HG03103 (cell line): ENCODE data around the gene PDILT.
"Not testable (repeated sequence)": the region's sequence is repeated elsewhere in the genome, so short reads cannot be mapped to it uniquely, and the experiment has no call there.

ENCODE experiments used
- ATAC-seq: cut with Tn5 transposase; IDR thresholded peaks from one replicate; pipeline ENCODE4 v1.9.1; 2021; ENCODE audit warnings: low read depth; ENCODE audit not compliant: unreplicated experiment

Gene PDILT

GRCh38 chr16:20404637-20405036 is at the start of gene PDILT:
Gene PDILT (minus strand): TSS chr16:20404737. CDS start chr16:20399300, 5,437 bp downstream.
- no peak for ATAC-seq

- not testable (repeated sequence) for ATAC-seq
Measured at GRCh38 chr16:20453633-20454032, 49.1 kb upstream of the PDILT start.

GRCh38 chr16:20451364-20451763 is 46.8 kb upstream of the PDILT start, which contains the start of gene ACSM2A:
Gene ACSM2A (plus strand): TSS chr16:20451521. CDS start chr16:20460115, 8,594 bp downstream.
- ATAC-seq, result not testable (repeated sequence)

- ATAC-seq, result not testable (repeated sequence)
Measured at GRCh38 chr16:20446652-20447393, 42.3 kb upstream of the PDILT start.

- not testable (repeated sequence) for ATAC-seq
Measured at GRCh38 chr16:20441859-20442258, 37.3 kb upstream of the PDILT start.

- ATAC-seq, result no peak
Measured at GRCh38 chr16:20441191-20441590, 36.7 kb upstream of the PDILT start.

- not testable (repeated sequence) for ATAC-seq
Measured at GRCh38 chr16:20440731-20441130, 36.2 kb upstream of the PDILT start.

- not testable (repeated sequence) for ATAC-seq
Measured at GRCh38 chr16:20439820-20440231, 35.3 kb upstream of the PDILT start.

- ATAC-seq, result not testable (repeated sequence)
Measured at GRCh38 chr16:20438950-20439349, 34.4 kb upstream of the PDILT start.

GRCh38 chr16:20430948-20431347 is 26.4 kb upstream of the PDILT start:
- no peak for ATAC-seq

GRCh38 chr16:20430480-20430879 is 25.9 kb upstream of the PDILT start:
- not testable (repeated sequence) for ATAC-seq

GRCh38 chr16:20429499-20429898 is 25.0 kb upstream of the PDILT start:
- ATAC-seq, result not testable (repeated sequence)

- not testable (repeated sequence) for ATAC-seq
Measured at GRCh38 chr16:20427401-20427797, 22.9 kb upstream of the PDILT start.

- ATAC-seq, result no peak
Measured at GRCh38 chr16:20424129-20424866, 19.8 kb upstream of the PDILT start.

GRCh38 chr16:20423772-20424128 is 19.2 kb upstream of the PDILT start:
- not testable (repeated sequence) for ATAC-seq

GRCh38 chr16:20421748-20422147 is 17.2 kb upstream of the PDILT start:
- ATAC-seq, result not testable (repeated sequence)

GRCh38 chr16:20419093-20419492 is 14.6 kb upstream of the PDILT start:
- ATAC-seq, result not testable (repeated sequence)

GRCh38 chr16:20415541-20415940 is 11.0 kb upstream of the PDILT start:
- no peak for ATAC-seq

- no peak for ATAC-seq
Measured at GRCh38 chr16:20411055-20411454, 6.5 kb upstream of the PDILT start.

- ATAC-seq, result peak; percentile 77
Measured at GRCh38 chr16:20410121-20410723, 5.7 kb upstream of the PDILT start.
